HepG2 (cell line): ENCODE measurements around the gene FHIT. TPM values are rescaled to one million over a fixed set of nuclear protein-coding genes. Genes with fewer than 3 reads are reported as not detected.

Experiments used
- ATAC-seq: fragments of 200-7000 bp; cut with Tn5 transposase; 3 replicates; pipeline ENCODE4 v1.9.1; 2020; ENCODE audit warnings: mild to moderate bottlenecking, moderate library complexity
- BruUV-seq: library from RNA; stranded (reverse); fragments of 400-500 nt; replicated peaks from 2 replicates; lab custom pipeline; 2021; lab: Mats Ljungman, UMichigan
- CTCF ChIA-PET: fragments of 300-600 bp; formaldehyde crosslinking; extraction: SDS; loops from one replicate; lab custom pipeline; 2021; ENCODE audit warnings: low total read pairs, inconsistent platforms, low intra/inter-chr PET ratio; lab: Yijun Ruan, JAX
- POLR2A ChIA-PET: fragments of 350-600 bp; sonication (Branson Sonifier 250); formaldehyde crosslinking; loops from one replicate; lab custom pipeline; 2020; ENCODE audit warnings: antibody characterized with exemption, inconsistent platforms; lab: Yijun Ruan, JAX
- DNase-seq: peaks from one replicate; pipeline ENCODE4 v3.0.0-alpha.2; 2015; ENCODE audit warnings: low spot score
- FAIRE-seq: peaks from 3 replicates; lab custom pipeline; 2011; peaks lifted over from hg19 to GRCh38; lab: Jason Lieb, UNC
- H2AFZ ChIP-seq: one replicate; pipeline ENCODE4 v1.6.1; 2011; ENCODE audit warnings: low read length, inconsistent platforms
- H3K27ac ChIP-seq: fragments of 300-600 bp; 3 replicates; pipeline ENCODE4 v1.8.0; 2011; ENCODE audit warnings: mixed run types, mild to moderate bottlenecking, mixed read lengths, low read length, inconsistent platforms; ENCODE audit not compliant: insufficient read depth; ENCODE audit errors: extremely low read length
- H3K27me3 ChIP-seq, 2 experiments: fragments of 200-600 bp in 1 of 2; 2 replicates in 1 of 2; 3 replicates in 1 of 2; pipeline versions ENCODE4 v1.6.0 to v1.8.0; 2011; ENCODE audit warnings: low read length in 2 of 2, mild to moderate bottlenecking in 2 of 2, moderate library complexity in 2 of 2, inconsistent platforms in 1 of 2; ENCODE audit not compliant: insufficient read depth in 2 of 2, control insufficient read depth in 1 of 2
- H3K36me3 ChIP-seq, 2 experiments: fragments of 200-600 bp in 1 of 2; replicated peaks in 1 of 2; 2 replicates in 1 of 2; 3 replicates in 1 of 2; pipeline versions ENCODE4 v1.5.1 to v1.8.0; 2011; ENCODE audit warnings: low read length in 2 of 2, inconsistent platforms in 1 of 2; ENCODE audit not compliant: insufficient read depth in 2 of 2, control insufficient read depth in 1 of 2
- H3K4me1 ChIP-seq: 2 replicates; pipeline ENCODE4 v1.5.1; 2012; ENCODE audit warnings: low read length, inconsistent platforms; ENCODE audit not compliant: insufficient read depth
- H3K4me2 ChIP-seq: 2 replicates; pipeline ENCODE4 v1.6.0; 2011; ENCODE audit warnings: low read depth, low read length, inconsistent platforms
- H3K4me3 ChIP-seq, 3 experiments: fragments of 200-600 bp in 1 of 3; sonication (generic), shearing (Covaris generic) in 1 of 3; replicated peaks in 1 of 3; 2 replicates each; pipeline ENCODE4 v1.5.1; 2011 to 2016; ENCODE audit warnings: low read length in 3 of 3, inconsistent platforms in 2 of 3, low read depth in 2 of 3, mild to moderate bottlenecking in 2 of 3, control low read depth in 1 of 3, mixed read lengths in 1 of 3; ENCODE audit not compliant: insufficient read depth in 1 of 3
- H3K79me2 ChIP-seq: one replicate; pipeline ENCODE4 v1.6.1; 2011; ENCODE audit warnings: low read length, inconsistent platforms; ENCODE audit not compliant: insufficient read depth
- H3K9ac ChIP-seq: 2 replicates; pipeline ENCODE4 v1.6.0; 2011; ENCODE audit warnings: mild to moderate bottlenecking, low read depth, low read length, inconsistent platforms; ENCODE audit not compliant: insufficient read depth
- H3K9me3 ChIP-seq: 2 replicates; pipeline ENCODE4 v1.5.1; 2012; ENCODE audit warnings: mild to moderate bottlenecking, low read length
- H4K20me1 ChIP-seq: 2 replicates; pipeline ENCODE4 v1.6.0; 2011; ENCODE audit warnings: inconsistent platforms, mild to moderate bottlenecking, low read length, moderate library complexity; ENCODE audit not compliant: insufficient read depth
- ERF ChIP-seq: IDR thresholded peaks from 2 replicates; pipeline ENCODE4 v1.6.1; 2018; ENCODE audit warnings: missing biosample characterization, missing genetic modification reagents
- NFYB ChIP-seq: sonication (generic); formaldehyde crosslinking; IDR thresholded peaks from 2 replicates; pipeline ENCODE4 v1.4.0; 2020; ENCODE audit warnings: missing genetic modification reagents
- NPAS2 ChIP-seq: sonication (generic); formaldehyde crosslinking; IDR thresholded peaks from 2 replicates; pipeline ENCODE4 v1.8.0; 2022; ENCODE audit warnings: mild to moderate bottlenecking, missing genetic modification reagents, borderline replicate concordance
- RXRB ChIP-seq: IDR thresholded peaks from 2 replicates; pipeline ENCODE4 v1.6.1; 2016; ENCODE audit warnings: borderline replicate concordance, missing genetic modification reagents, missing compliant biosample characterization
- ZBED4 ChIP-seq: sonication (generic); formaldehyde crosslinking; IDR thresholded peaks from 2 replicates; pipeline ENCODE4 v1.4.0; 2020; ENCODE audit warnings: missing genetic modification reagents, borderline replicate concordance
- ZSCAN30 ChIP-seq: sonication (generic); formaldehyde crosslinking; IDR thresholded peaks from 2 replicates; pipeline ENCODE4 v1.5.0; 2020; ENCODE audit warnings: mild to moderate bottlenecking, missing genetic modification reagents
- WGBS: methylation state at CpG from one replicate; pipeline ENCODE4 v1.1.6; 2017; ENCODE audit warnings: low lambda C conversion rate; 5-methylcytosine and 5-hydroxymethylcytosine counted together
- in situ Hi-C: cut with HindIII; loops from 2 replicates; pipeline ENCODE4 v1.10.0; 2017; ENCODE audit warnings: low pct_unique_long_range_greater_than_20kb; ENCODE audit not compliant: extremely low pct_ligation_motif_present
- intact Hi-C: fragments of 100-400 bp; cut with micrococcal nuclease; formaldehyde crosslinking; loops from one replicate; pipeline ENCODE4 v1.10.0; 2022; ENCODE audit not compliant: unreplicated experiment
- polyA plus RNA-seq, 8 experiments: library from polyadenylated mRNA; depleted of rRNA in 3 of 8; stranded (reverse) in 7 of 8; unstranded in 1 of 8; fragments of >200 nt; fragmentation: Illumina TruSeq in 4 of 8; extraction: Trizol in 4 of 8; gene quantifications; 2 replicates each; pipeline versions ENCODE4 v1.2.1 to v1.2.3, GENCODE V29; 2011 to 2016; ENCODE audit warnings: low read depth in 4 of 8, missing spikeins in 1 of 8, mixed read lengths in 1 of 8; ENCODE audit not compliant: insufficient read depth in 1 of 8
- total RNA-seq, 5 experiments: library from RNA; depleted of rRNA; stranded (reverse); fragments of >200 nt; fragmentation: Illumina TruSeq; extraction: Trizol; gene quantifications; 2 replicates each; pipeline ENCODE4 v1.2.3, GENCODE V29; 2016; ENCODE audit warnings: low read depth in 1 of 5

The FHIT gene
- total and polyA plus RNA-seq, 2 of the 13 experiments (the other 11 are each of a cell fraction or from before 2014, with no cell fraction given), result 4.0 to 4.6 TPM

GRCh38 chr3:60282866-60283265, 968.4 kb downstream of the FHIT start:
- intact Hi-C loops, result no loop called here
- H3K27me3 ChIP-seq, result no peaks in the 10 kb centered on the region
- H2AFZ ChIP-seq, result no peak overlapping the region
- DNase-seq (no peak), ATAC-seq (no peak), FAIRE-seq (no peak)
- no peaks in the 10 kb centered on the region for H3K79me2 ChIP-seq
- WGBS, result 27% methylated on average over 2 of the region's 2 CpGs
- H3K36me3 ChIP-seq, result no peaks in the 10 kb centered on the region
- ChIA-PET POLR2A (no interaction called here), CTCF (no interaction called here)
- H3K9me3 ChIP-seq, result no peaks in the 10 kb centered on the region
- no peak overlapping the region for H3K4me3 ChIP-seq
- no peaks in the 10 kb centered on the region for H3K4me1 ChIP-seq
- no peak overlapping the region for H3K9ac ChIP-seq
- in situ Hi-C loops, result no loop called here
- H3K27ac ChIP-seq, result no peak overlapping the region
- H3K4me2 ChIP-seq, result no peak overlapping the region
- no TSS peak for BruUV-seq
- TF ChIP-seq ZSCAN30 (CRISPR knock-in tag) (no peak), NFYB (CRISPR knock-in tag) (no peak), ZBED4 (CRISPR knock-in tag) (no peak), ERF (CRISPR knock-in tag) (no peak), RXRB (CRISPR knock-in tag) (no peak), NPAS2 (no peak)
- TF ChIP-seq, all 625 proteins: peak for 0
- no peaks in the 10 kb centered on the region for H4K20me1 ChIP-seq
